Mammary epithelial cell (primary cell): Measurements from ENCODE around the gene CRELD1.

Source experiments
- EZH2 ChIP-seq: IDR thresholded peaks from 2 replicates; pipeline ENCODE4 v1.6.1; 2012; ENCODE audit warnings: low read length, inconsistent platforms, borderline replicate concordance
- TF ChIP-seq, protein P1 (sequence below), 2 donors: IDR thresholded peaks in 1 of 2; conservative IDR thresholded peaks in 1 of 2; 2 replicates each; pipeline ENCODE4 v1.5.1; 2011 to 2012; ENCODE audit warnings: inconsistent platforms in 2 of 2, low read length in 2 of 2, mild to moderate bottlenecking in 2 of 2, control low read depth in 1 of 2, low read depth in 1 of 2; ENCODE audit not compliant: insufficient read depth in 1 of 2; ENCODE audit errors: extremely low read depth in 1 of 2

- TF ChIP-seq, protein P1, sequence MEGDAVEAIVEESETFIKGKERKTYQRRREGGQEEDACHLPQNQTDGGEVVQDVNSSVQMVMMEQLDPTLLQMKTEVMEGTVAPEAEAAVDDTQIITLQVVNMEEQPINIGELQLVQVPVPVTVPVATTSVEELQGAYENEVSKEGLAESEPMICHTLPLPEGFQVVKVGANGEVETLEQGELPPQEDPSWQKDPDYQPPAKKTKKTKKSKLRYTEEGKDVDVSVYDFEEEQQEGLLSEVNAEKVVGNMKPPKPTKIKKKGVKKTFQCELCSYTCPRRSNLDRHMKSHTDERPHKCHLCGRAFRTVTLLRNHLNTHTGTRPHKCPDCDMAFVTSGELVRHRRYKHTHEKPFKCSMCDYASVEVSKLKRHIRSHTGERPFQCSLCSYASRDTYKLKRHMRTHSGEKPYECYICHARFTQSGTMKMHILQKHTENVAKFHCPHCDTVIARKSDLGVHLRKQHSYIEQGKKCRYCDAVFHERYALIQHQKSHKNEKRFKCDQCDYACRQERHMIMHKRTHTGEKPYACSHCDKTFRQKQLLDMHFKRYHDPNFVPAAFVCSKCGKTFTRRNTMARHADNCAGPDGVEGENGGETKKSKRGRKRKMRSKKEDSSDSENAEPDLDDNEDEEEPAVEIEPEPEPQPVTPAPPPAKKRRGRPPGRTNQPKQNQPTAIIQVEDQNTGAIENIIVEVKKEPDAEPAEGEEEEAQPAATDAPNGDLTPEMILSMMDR (conservative IDR thresholded peaks at IDR 0.05 in 1 of 2, IDR thresholded peaks at IDR 0.05 in 1 of 2; ENCODE audit: extremely low read depth in 1 of 2, insufficient read depth in 1 of 2, low read depth in 1 of 2, low read length in 2 of 2), result no peak
- no peak for TF ChIP-seq EZH2
These were observed 36.0 kb downstream of the CRELD1 start for GRCh38 chr3:9969632-9970019.
